GM12801 (cell line): Measurements from ENCODE around the gene EIF4A3.

Source experiments
- TF ChIP-seq, protein P1 (sequence below): IDR thresholded peaks from one replicate; pipeline ENCODE4 v1.5.1; 2011; ENCODE audit warnings: control low read depth; ENCODE audit not compliant: insufficient read length; ENCODE audit errors: extremely low read depth

The EIF4A3 gene

DNA sequence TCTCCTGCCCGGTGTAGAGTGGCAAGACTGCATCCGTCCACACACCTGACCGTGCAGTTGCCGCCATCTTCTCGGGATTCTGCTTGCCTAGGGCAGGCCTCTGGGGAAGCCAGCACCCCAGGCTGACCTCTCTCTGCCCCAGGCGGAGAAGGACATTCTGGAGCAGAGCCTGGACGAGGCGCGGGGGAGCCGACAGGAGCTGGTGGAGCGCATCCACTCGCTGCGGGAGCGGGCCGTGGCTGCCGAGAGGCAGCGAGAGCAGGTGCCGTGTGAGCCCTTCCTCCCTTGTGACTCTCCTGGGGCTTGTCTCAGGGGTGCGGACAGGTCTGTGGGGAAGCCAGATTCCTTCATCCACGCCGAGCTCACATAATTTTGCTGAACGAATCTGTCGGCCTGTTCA lies 42.7 kb upstream of the EIF4A3 start:
- TF ChIP-seq, protein P1, sequence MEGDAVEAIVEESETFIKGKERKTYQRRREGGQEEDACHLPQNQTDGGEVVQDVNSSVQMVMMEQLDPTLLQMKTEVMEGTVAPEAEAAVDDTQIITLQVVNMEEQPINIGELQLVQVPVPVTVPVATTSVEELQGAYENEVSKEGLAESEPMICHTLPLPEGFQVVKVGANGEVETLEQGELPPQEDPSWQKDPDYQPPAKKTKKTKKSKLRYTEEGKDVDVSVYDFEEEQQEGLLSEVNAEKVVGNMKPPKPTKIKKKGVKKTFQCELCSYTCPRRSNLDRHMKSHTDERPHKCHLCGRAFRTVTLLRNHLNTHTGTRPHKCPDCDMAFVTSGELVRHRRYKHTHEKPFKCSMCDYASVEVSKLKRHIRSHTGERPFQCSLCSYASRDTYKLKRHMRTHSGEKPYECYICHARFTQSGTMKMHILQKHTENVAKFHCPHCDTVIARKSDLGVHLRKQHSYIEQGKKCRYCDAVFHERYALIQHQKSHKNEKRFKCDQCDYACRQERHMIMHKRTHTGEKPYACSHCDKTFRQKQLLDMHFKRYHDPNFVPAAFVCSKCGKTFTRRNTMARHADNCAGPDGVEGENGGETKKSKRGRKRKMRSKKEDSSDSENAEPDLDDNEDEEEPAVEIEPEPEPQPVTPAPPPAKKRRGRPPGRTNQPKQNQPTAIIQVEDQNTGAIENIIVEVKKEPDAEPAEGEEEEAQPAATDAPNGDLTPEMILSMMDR: no peak

DNA sequence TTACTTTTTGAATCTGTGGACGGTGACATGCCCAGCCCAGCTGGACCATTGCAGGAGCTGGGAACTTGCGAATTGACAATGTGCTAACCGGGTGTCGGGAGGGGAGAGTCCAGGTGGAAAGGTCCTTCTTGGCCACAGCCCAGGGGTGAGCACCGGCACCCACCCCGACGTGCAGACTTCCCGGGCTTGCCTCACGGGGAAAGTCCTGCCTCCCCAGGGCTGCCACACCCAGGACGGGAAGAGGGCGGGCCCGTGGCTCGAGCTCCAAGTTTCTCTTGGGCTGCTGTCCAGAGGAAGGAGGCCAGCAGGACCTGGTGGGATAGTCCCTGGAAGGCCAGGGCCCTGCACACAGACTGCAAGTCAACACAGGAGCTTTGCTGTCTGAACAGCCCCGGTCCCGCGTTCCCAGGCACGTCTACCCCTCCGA lies 40.6 kb upstream of the EIF4A3 start:
- TF ChIP-seq, protein P1: no peak

DNA sequence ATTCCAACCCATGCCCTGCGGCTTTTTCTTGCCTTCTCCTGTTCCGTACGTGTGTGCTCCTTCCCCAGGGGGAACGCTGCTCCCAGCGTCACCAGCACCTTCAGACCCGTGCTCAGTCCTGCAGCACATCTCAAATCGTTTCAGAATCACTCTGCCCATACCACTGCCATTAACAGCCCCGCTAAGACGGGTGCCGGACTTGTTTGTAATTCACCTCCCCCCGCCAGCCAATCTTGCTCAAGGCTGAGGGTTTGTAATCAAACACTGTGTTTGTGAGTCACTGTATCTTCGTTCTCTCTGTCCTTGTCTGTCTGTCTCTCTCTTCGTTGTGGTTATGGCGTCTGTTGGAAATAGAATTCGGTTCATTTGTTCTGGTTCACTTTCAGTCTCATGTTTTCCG lies 40.2 kb upstream of the EIF4A3 start:
- TF ChIP-seq, protein P1: no peak

DNA sequence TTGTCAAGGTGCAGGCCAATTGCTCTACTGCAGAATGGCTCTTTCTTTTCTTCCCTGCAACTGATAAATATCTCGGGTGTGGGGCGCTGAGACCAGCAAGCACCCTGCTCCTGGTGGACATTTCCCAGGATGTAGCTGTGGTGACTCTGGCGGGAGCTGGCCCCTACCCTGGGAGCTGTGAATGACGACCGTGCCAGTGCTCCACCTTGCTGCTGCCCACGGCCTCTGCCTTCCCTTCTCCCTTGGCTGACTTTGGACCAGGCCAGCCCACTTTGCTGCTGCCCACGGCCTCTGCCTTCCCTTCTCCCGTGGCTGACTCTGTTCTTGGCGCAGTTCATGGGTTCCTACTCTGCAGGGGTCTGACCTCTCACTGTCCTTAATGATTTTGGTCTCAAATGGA lies 39.0 kb upstream of the EIF4A3 start:
- TF ChIP-seq, protein P1: no peak

DNA sequence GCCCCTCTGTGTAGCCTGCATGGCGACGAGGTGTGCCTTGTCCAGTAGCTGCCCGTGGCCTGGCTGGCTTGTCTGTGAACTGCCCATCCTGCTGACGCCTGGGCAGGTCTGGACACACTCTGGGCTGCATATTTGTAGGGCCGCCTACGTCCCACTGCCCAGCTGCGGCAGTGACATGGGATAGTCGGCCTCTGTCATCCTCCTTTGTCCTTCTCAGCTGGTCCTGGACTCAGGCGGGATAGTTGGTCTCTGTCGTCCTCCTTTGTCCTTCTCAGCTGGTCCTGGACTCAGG lies 37.4 kb upstream of the EIF4A3 start:
- TF ChIP-seq, protein P1: no peak

DNA sequence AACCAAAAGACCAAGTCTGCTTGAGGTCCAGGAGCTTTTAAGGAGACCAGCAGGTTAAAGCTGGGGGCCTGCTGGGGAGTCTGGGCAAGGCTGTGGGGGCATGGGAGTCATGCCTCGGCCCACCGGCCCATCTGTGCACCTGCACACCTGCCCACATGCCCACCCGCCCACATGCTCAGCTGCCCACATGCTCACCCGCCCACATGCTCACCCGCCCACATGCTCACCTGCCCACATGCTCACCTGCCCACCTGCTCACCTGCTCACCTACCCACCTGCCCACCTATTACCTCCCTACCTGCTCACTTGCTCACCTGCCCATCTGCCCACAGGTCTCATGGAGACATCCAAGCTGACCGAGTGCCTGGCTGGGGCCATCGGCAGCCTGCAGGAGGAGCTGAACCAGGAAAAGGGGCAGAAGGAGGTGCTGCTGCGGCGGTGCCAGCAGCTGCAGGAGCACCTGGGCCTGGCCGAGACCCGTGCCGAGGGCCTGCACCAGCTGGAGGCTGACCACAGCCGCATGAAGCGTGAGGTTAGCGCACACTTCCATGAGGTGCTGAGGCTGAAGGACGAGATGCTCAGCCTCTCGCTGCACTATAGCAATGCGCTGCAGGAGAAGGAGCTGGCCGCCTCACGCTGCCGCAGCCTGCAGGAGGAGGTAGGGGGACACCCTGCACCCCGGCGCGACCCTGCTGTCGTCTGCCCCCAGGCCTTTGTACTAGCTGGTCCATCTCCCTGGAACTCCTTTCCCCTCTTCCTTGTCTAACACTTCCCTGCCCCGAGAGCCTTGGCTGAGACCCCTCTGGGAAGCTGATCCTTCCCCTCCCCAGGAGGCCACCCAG lies 36.9 kb upstream of the EIF4A3 start:
- TF ChIP-seq, protein P1: no peak

DNA sequence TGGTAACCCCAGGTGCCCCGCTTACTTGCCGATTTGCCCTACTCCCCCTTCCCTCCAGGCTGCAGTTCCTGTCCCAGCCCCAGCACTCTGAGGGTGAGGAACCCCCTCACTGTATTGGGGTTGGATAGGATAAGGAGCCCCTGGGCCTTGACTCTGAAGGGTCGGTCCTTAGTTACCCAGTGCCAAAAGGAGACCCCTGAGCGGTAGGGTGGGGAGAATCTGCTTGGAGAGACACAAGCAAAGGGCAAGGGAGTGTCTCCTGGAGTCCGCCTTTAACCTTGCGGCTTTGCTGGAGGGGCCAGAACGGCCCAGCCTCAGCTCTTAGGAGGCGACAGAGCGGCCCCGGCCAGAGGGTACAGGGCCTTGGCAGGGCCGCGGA lies 35.9 kb upstream of the EIF4A3 start:
- TF ChIP-seq, protein P1: no peak
